KMS-11 (cell line): ENCODE results near the gene FAF1.

Experiments
- H2AFZ ChIP-seq: fragments of 200-600 bp; sonication (generic); 2 replicates; pipeline ENCODE4 v1.6.1; 2016; ENCODE audit warnings: antibody characterized with exemption, mixed run types, low read depth
- H3K27ac ChIP-seq: fragments of 200-600 bp; sonication (generic); 2 replicates; pipeline ENCODE4 v1.6.1; 2016; ENCODE audit warnings: mild to moderate bottlenecking, mixed run types
- H3K27me3 ChIP-seq: fragments of 200-600 bp; sonication (generic); 2 replicates; pipeline ENCODE4 v1.6.1; 2017; ENCODE audit warnings: mild to moderate bottlenecking, low read depth, mixed run types, moderate library complexity; ENCODE audit not compliant: insufficient read depth
- H3K36me3 ChIP-seq: fragments of 200-600 bp; sonication (generic); 2 replicates; pipeline ENCODE4 v1.6.1; 2017; ENCODE audit warnings: mild to moderate bottlenecking, mixed run types; ENCODE audit not compliant: insufficient read depth
- H3K4me1 ChIP-seq: fragments of 200-600 bp; sonication (generic); 2 replicates; pipeline ENCODE4 v1.6.1; 2016; ENCODE audit warnings: mild to moderate bottlenecking, low read depth, mixed run types; ENCODE audit not compliant: poor library complexity, severe bottlenecking
- H3K4me2 ChIP-seq: fragments of 200-600 bp; sonication (generic); 2 replicates; pipeline ENCODE4 v1.7.0; 2016; ENCODE audit warnings: mild to moderate bottlenecking, mixed run types
- H3K4me3 ChIP-seq: fragments of 200-600 bp; sonication (generic); IDR thresholded peaks from 2 replicates; pipeline ENCODE4 v1.6.1; 2017; ENCODE audit warnings: low read depth, low read length, mixed read lengths; ENCODE audit not compliant: insufficient read depth
- H3K79me2 ChIP-seq: fragments of 200-600 bp; sonication (generic); 2 replicates; pipeline ENCODE4 v1.6.1; 2016; ENCODE audit warnings: low read depth, mixed run types; ENCODE audit not compliant: insufficient read depth
- H3K9ac ChIP-seq: fragments of 200-600 bp; sonication (generic); 2 replicates; pipeline ENCODE4 v1.6.1; 2016; ENCODE audit warnings: mild to moderate bottlenecking, mixed run types
- H4K20me1 ChIP-seq: fragments of 200-600 bp; sonication (generic); 2 replicates; pipeline ENCODE4 v1.6.1; 2016; ENCODE audit warnings: mild to moderate bottlenecking, mixed run types; ENCODE audit not compliant: insufficient read depth
- TF ChIP-seq, protein P1 (sequence below): fragments of 200-600 bp; sonication (generic); conservative IDR thresholded peaks from 2 replicates; pipeline ENCODE4 v1.6.1; 2017; ENCODE audit warnings: low read depth, mild to moderate bottlenecking, antibody characterized with exemption, low read length, moderate library complexity, mixed read lengths

FAF1 gene

DNA sequence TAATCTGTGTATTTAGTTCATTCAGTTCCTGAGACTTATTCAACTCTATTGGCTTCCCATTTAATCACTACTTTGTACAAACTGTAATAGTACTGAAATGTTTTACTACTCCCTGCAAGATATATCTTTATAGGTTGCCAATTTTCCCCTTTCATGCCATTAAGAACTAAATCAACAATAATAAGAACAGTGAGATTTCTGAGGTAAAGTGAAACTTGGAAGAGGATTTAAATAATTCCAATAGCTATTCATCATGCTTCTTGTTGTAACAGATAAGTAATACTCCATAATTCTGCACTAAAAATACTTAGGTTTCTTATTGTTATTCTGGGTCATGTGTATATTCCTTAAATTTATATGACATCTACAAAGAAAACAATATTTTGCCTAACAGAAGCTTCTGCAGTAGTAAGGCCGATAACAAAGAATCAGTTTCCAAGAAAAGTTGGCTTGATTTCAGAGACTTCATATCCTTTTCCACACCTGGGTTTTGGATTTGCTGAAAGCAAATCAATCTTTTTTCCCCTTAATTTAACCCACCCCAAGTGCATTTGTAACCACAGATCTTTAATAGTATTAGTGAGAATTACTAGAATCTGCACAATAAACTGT is 258.3 kb downstream of the FAF1 start:
- no peaks in the 10 kb centered on the region for H3K4me1 ChIP-seq
- no peaks in the 10 kb centered on the region for H3K27me3 ChIP-seq

DNA sequence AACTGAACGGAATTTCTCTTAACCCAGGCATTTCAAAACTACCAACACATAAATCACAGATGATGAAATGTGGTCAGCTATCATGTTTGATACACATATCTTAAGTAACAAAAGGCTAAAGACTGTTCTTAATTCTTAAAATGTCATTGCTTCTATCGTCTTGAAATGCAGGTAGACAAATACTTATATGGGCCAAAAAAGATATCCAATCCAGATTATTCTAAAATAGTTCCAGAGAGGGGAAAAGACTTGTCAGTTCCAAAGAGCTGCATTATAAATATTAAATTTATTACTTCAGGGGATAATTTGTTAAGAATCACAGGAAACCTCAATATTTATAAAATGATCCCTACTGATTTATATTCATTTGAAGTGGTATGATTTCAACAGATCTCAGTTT is 259.4 kb downstream of the FAF1 start:
- Histone ChIP-seq H3K27me3 (no peaks in the 10 kb centered on the region), H3K36me3 (no peaks in the 10 kb centered on the region), H3K79me2 (no peaks in the 10 kb centered on the region), H3K4me2 (no peak overlapping the region), H3K4me3 (no peak overlapping the region), H2AFZ (no peak overlapping the region), H3K4me1 (no peaks in the 10 kb centered on the region), H4K20me1 (no peaks in the 10 kb centered on the region), H3K9ac (no peak overlapping the region), H3K27ac (no peak overlapping the region)
- TF ChIP-seq, protein P1, sequence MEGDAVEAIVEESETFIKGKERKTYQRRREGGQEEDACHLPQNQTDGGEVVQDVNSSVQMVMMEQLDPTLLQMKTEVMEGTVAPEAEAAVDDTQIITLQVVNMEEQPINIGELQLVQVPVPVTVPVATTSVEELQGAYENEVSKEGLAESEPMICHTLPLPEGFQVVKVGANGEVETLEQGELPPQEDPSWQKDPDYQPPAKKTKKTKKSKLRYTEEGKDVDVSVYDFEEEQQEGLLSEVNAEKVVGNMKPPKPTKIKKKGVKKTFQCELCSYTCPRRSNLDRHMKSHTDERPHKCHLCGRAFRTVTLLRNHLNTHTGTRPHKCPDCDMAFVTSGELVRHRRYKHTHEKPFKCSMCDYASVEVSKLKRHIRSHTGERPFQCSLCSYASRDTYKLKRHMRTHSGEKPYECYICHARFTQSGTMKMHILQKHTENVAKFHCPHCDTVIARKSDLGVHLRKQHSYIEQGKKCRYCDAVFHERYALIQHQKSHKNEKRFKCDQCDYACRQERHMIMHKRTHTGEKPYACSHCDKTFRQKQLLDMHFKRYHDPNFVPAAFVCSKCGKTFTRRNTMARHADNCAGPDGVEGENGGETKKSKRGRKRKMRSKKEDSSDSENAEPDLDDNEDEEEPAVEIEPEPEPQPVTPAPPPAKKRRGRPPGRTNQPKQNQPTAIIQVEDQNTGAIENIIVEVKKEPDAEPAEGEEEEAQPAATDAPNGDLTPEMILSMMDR = no peak

More for the DNA sequence above, 258.3 kb downstream of the FAF1 start:
- Histone ChIP-seq H3K79me2 (no peaks in the 10 kb centered on the region), H3K4me2 (no peak overlapping the region), H3K36me3 (no peaks in the 10 kb centered on the region), H4K20me1 (no peaks in the 10 kb centered on the region), H2AFZ (no peak overlapping the region), H3K27ac (no peak overlapping the region), H3K9ac (no peak overlapping the region), H3K4me3 (no peak overlapping the region)
- TF ChIP-seq, protein P1 = no peak

DNA sequence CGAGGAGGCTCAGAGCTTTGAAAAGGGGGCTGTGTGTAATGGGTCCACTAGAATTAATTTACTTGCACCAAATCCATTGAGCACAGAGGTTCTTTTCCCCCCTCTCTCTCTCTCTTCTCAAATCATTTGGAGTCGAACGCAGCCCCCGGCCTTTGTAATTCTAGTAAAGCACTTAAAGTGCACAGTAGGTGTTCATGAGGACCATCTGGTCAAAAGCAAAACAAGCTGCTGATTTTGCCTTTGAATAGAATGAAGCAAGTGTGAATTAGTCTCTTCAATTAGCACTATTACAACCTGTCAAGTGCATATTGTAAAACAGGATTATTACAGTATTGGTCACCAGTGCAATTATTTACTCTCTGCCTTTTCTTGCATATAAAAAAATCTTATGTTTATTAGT is 259.9 kb downstream of the FAF1 start:
- Histone ChIP-seq H3K9ac (no peak overlapping the region), H3K79me2 (no peaks in the 10 kb centered on the region), H4K20me1 (no peaks in the 10 kb centered on the region), H2AFZ (no peak overlapping the region), H3K4me3 (no peak overlapping the region), H3K36me3 (no peaks in the 10 kb centered on the region), H3K27ac (no peak overlapping the region), H3K4me1 (no peaks in the 10 kb centered on the region), H3K4me2 (no peak overlapping the region), H3K27me3 (no peaks in the 10 kb centered on the region)
- TF ChIP-seq, protein P1 = no peak

DNA sequence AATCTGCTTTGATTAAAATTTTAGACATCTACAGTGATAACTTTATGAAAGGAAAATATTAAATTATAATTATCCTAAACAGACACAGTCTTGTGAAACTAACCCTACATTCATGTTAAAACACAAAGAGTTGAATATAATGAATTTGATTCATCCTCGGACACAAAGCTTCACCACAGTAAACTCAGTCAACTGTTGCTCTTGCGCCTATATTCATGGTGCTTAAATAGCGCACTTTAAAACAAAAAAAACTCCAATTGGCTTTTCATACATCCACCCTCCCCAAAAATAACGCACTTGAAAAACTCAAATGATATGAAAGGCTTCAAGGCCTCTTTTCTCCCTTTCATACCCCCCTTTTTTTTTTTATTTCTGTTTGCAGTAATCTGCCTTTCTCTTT is 260.3 kb downstream of the FAF1 start:
- Histone ChIP-seq H2AFZ (no peak overlapping the region), H3K27ac (no peak overlapping the region), H3K9ac (no peak overlapping the region), H3K36me3 (no peaks in the 10 kb centered on the region), H3K27me3 (no peaks in the 10 kb centered on the region), H3K4me3 (no peak overlapping the region), H3K79me2 (no peaks in the 10 kb centered on the region), H3K4me2 (no peak overlapping the region), H4K20me1 (no peaks in the 10 kb centered on the region), H3K4me1 (no peaks in the 10 kb centered on the region)
- TF ChIP-seq, protein P1 = no peak
